Bronchial epithelial cell (primary cell): ENCODE data around the gene TNNI3K. TPM values are rescaled to one million over a fixed set of nuclear protein-coding genes. Genes with fewer than 3 reads are reported as not detected.

Experiments
- DNase-seq: peaks from one replicate; pipeline ENCODE4 v3.0.0-alpha.2; 2010; ENCODE audit warnings: low read depth
- FAIRE-seq: peaks from 2 replicates; lab custom pipeline; 2011; peaks lifted over from hg19 to GRCh38; lab: Jason Lieb, UNC
- H3K27me3 ChIP-seq: 2 replicates; pipeline ENCODE4 v1.5.1; 2011; ENCODE audit warnings: low read length; ENCODE audit not compliant: control insufficient read depth, insufficient read depth
- H3K36me3 ChIP-seq: 2 replicates; pipeline ENCODE4 v1.5.1; 2011; ENCODE audit warnings: low read length; ENCODE audit not compliant: control insufficient read depth, insufficient read depth
- H3K4me3 ChIP-seq: 2 replicates; pipeline ENCODE4 v1.5.1; 2011; ENCODE audit warnings: mild to moderate bottlenecking, low read depth, low read length, control low read depth
- total RNA-seq: library from RNA; depleted of rRNA; stranded (reverse); fragments of >200 nt; gene quantifications from 2 replicates; pipeline ENCODE4 v1.2.1, GENCODE V29; 2014
- TF ChIP-seq, protein P1 (sequence below): IDR thresholded peaks from 2 replicates; pipeline ENCODE4 v1.5.1; 2011; ENCODE audit warnings: mild to moderate bottlenecking, moderate library complexity, low read length, control low read depth, inconsistent platforms; ENCODE audit not compliant: insufficient read depth, severe bottlenecking

The TNNI3K gene
- total RNA-seq, 1 donor from 2014 or later: 1.3 TPM

DNA sequence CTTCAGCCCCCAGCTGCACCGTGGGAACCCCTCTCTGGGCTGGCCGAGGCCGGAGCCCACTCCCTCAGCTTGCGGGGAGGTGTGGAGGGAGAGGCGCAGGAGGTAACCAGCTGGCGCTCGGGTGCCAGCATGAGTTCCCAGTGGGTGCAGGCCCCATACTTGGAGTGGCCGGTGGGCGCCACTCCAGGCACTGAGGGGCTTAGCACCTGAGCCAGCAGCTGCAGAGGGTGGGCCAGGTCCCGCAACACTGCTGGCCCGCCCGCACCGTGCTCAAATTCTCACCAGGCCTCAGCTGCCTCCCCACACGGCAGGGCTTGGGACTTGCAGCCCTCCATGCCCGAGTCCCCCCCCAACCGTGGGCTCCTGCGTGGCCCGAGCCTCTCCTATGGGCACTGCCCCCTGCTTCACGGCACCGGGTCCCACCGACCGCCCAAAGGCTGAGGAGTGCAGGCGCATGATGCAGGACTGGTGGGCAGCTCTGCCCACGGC, 230.1 kb downstream of the TNNI3K start:
- Histone ChIP-seq H3K4me3 (no peak overlapping the region), H3K27me3 (no peaks in the 10 kb centered on the region), H3K36me3 (no peaks in the 10 kb centered on the region)
- TF ChIP-seq, protein P1, sequence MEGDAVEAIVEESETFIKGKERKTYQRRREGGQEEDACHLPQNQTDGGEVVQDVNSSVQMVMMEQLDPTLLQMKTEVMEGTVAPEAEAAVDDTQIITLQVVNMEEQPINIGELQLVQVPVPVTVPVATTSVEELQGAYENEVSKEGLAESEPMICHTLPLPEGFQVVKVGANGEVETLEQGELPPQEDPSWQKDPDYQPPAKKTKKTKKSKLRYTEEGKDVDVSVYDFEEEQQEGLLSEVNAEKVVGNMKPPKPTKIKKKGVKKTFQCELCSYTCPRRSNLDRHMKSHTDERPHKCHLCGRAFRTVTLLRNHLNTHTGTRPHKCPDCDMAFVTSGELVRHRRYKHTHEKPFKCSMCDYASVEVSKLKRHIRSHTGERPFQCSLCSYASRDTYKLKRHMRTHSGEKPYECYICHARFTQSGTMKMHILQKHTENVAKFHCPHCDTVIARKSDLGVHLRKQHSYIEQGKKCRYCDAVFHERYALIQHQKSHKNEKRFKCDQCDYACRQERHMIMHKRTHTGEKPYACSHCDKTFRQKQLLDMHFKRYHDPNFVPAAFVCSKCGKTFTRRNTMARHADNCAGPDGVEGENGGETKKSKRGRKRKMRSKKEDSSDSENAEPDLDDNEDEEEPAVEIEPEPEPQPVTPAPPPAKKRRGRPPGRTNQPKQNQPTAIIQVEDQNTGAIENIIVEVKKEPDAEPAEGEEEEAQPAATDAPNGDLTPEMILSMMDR: no peak
- DNase-seq (no peak), FAIRE-seq (no peak)

DNA sequence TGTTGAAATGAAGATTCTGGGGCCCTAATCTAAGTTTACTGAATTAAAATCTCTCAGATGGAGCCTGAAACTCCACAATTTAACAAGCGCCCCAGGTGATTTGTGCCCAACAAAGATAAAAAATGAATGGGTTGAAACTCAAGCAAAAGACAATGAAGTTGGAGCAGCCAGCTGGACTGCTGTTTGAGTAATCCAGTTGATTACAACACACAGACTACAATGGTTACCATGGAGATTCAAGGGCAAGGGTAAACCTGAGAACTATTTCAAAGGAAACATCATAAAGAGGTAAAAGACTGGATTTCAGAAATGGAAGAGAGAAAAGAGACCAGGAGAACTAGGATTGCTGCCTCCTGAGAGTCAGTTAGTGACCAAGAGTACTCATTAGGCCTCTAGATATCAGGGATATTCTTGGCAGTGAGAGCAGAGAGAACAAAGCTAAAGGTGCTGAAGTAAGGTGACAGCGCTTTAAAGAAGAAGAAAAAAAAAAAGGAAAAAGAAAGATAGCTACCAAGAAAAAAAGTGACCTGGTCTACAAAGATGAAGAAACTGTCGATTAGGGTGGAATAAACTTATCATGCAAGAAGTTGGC, 232.7 kb downstream of the TNNI3K start:
- no peak overlapping the region for H3K4me3 ChIP-seq
- H3K36me3 ChIP-seq: no peaks in the 10 kb centered on the region
- FAIRE-seq: no peak
- peak; percentile 36 for DNase-seq
- TF ChIP-seq, protein P1: no peak
- H3K27me3 ChIP-seq: no peaks in the 10 kb centered on the region

DNA sequence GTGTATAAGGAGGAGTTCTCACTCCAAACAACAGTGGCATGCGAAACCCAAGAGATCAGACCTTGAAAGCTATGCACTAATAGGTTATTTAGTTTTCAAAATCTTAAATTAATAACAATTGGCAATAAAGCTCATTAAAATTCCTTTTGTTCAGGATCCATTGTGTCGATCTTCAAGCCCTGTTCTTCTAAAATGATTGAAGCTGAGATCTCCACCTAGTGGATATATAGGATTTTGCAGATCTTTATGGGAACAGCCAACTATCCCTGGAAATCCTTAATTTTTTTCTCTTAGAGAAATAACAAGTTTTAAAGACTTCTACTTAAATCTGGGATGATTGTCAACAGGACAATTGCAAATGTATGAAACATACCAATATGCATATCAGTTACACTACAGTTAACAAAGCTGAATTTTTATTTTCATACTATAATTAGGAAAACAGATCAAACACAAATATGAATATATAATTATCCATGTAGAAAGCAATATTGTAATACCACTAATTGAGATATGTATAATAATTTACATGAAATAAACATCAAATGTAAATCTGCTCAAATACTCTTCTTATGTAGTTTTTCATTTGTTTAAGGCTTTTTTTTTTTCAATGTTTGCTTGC, 233.9 kb downstream of the TNNI3K start:
- Histone ChIP-seq H3K4me3 (no peak overlapping the region), H3K27me3 (no peaks in the 10 kb centered on the region), H3K36me3 (no peaks in the 10 kb centered on the region)
- TF ChIP-seq, protein P1: peak; percentile 40
- no peak for FAIRE-seq
- peak; percentile 54 for DNase-seq

DNA sequence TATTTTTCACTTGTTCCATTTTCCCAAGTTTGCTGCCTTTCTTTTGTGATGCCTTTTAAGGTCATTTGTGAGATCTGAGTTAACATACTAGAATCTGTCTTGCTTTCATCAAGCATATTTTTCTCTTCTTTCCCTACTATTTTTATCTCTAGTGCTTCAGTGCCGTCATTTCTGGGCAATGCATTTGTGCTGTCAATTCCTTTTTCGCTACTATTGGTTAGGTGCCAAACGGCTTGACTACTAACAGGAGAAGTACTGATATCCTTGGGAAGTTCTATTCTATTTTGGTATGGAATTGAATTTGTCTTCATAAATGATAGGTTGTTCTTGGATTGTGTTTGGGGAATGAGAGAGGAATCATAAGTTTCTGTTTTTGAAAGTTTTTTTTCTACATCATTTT, 235.1 kb downstream of the TNNI3K start:
- no peak for FAIRE-seq
- H3K36me3 ChIP-seq: no peaks in the 10 kb centered on the region
- no peak overlapping the region for H3K4me3 ChIP-seq
- TF ChIP-seq, protein P1: no peak
- H3K27me3 ChIP-seq: no peaks in the 10 kb centered on the region
- DNase-seq: no peak

DNA sequence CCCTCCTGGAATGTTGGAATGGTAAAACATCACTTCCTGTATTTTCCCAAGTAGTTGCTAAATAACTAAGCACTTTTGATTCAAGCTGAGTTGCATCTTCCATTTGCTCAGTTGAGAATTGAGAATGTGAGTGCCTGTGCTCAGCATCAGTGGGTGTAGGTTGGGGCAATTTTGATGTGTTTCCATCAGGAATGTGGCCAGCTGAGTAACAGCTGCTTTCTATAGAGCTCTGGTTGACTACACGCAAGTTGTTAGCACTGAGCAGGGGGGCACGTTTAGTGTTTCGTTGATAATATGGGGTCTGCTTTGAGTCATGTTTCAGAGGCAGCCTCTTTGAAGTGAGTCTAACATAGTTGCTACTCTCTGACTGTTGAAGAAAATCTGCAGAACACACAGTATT, 235.7 kb downstream of the TNNI3K start:
- no peak for DNase-seq
- no peak for FAIRE-seq
- no peaks in the 10 kb centered on the region for H3K36me3 ChIP-seq
- TF ChIP-seq, protein P1: no peak
- H3K27me3 ChIP-seq: no peaks in the 10 kb centered on the region
- no peak overlapping the region for H3K4me3 ChIP-seq
